Fibroblast of peridontal ligament (primary cell): ENCODE measurements around the gene PARP3.
"Not testable (repeated sequence)": the region's sequence is repeated elsewhere in the genome, so short reads cannot be mapped to it uniquely, and the experiment has no call there.

Experiments used
- DNase-seq: peaks from one replicate; pipeline ENCODE4 v3.0.0-alpha.2; 2010; ENCODE audit errors: extremely low read depth

Gene PARP3

GRCh38 chr3:51941798-51942602 lies at the start of gene PARP3, which contains the start of gene RRP9:
TSS of gene PARP3 (plus strand) at chr3:51942363. CDS start at chr3:51943356, 993 bp downstream.
TSS of gene RRP9 (minus strand) at chr3:51941904. CDS start at chr3:51941867, 37 bp downstream.
- DNase-seq, result peak; percentile 100

- no peak for DNase-seq
Measured at GRCh38 chr3:51894391-51894790, 47.8 kb upstream of the PARP3 start.

- DNase-seq, result no peak
Measured at GRCh38 chr3:51894939-51895338, 47.2 kb upstream of the PARP3 start.

- DNase-seq, result no peak
Measured at GRCh38 chr3:51896607-51897305, 45.4 kb upstream of the PARP3 start.

GRCh38 chr3:51897391-51897790 lies 44.8 kb upstream of the PARP3 start:
- DNase-seq, result no peak

GRCh38 chr3:51900043-51900442 lies 42.1 kb upstream of the PARP3 start:
- not testable (repeated sequence) for DNase-seq

- DNase-seq, result not testable (repeated sequence)
Measured at GRCh38 chr3:51902361-51902760, 39.8 kb upstream of the PARP3 start.

- no peak for DNase-seq
Measured at GRCh38 chr3:51904034-51904823, 37.9 kb upstream of the PARP3 start.

- no peak for DNase-seq
Measured at GRCh38 chr3:51908026-51908425, 34.1 kb upstream of the PARP3 start.

GRCh38 chr3:51916418-51916817 lies 25.7 kb upstream of the PARP3 start:
- DNase-seq, result peak; percentile 54

GRCh38 chr3:51921081-51921578 lies 21.0 kb upstream of the PARP3 start:
- no peak for DNase-seq

GRCh38 chr3:51927061-51927977 lies 14.8 kb upstream of the PARP3 start:
- DNase-seq, result no peak

- DNase-seq, result no peak
Measured at GRCh38 chr3:51928438-51928837, 13.7 kb upstream of the PARP3 start.

GRCh38 chr3:51928981-51929380 lies 13.2 kb upstream of the PARP3 start:
- not testable (repeated sequence) for DNase-seq

GRCh38 chr3:51929420-51930003 lies 12.7 kb upstream of the PARP3 start:
- no peak for DNase-seq

- no peak for DNase-seq
Measured at GRCh38 chr3:51930439-51930838, 11.7 kb upstream of the PARP3 start.

GRCh38 chr3:51931756-51932155 lies 10.4 kb upstream of the PARP3 start:
- no peak for DNase-seq

GRCh38 chr3:51932471-51933370 lies 9.4 kb upstream of the PARP3 start:
- no peak for DNase-seq

GRCh38 chr3:51933471-51934138 lies 8.6 kb upstream of the PARP3 start:
- no peak for DNase-seq
